ENCODE measurements around the gene RHOBTB3.

RHOBTB3 gene

GRCh38 chr5:95713960-95714710, 17.0 kb upstream of the RHOBTB3 start:
- DNase-seq: no peak

- no peak for DNase-seq
These were observed 15.2 kb upstream of the RHOBTB3 start for GRCh38 chr5:95715799-95716461.

GRCh38 chr5:95717439-95717838, 13.7 kb upstream of the RHOBTB3 start:
- DNase-seq: no peak

- DNase-seq: no peak
These were observed 12.9 kb upstream of the RHOBTB3 start for GRCh38 chr5:95718203-95718602.

GRCh38 chr5:95718738-95719137, 12.4 kb upstream of the RHOBTB3 start:
- DNase-seq: no peak

- no peak for DNase-seq
These were observed 10.9 kb upstream of the RHOBTB3 start for GRCh38 chr5:95720094-95720786.

- DNase-seq: no peak
These were observed 9.4 kb upstream of the RHOBTB3 start for GRCh38 chr5:95721582-95722295.

- no peak for DNase-seq
These were observed 7.3 kb upstream of the RHOBTB3 start for GRCh38 chr5:95723632-95724369.

GRCh38 chr5:95725071-95725820, 5.9 kb upstream of the RHOBTB3 start:
- DNase-seq: no peak

GRCh38 chr5:95725937-95726810, 5.0 kb upstream of the RHOBTB3 start:
- no peak for DNase-seq

GRCh38 chr5:95726811-95727763, 4.0 kb upstream of the RHOBTB3 start:
- DNase-seq: no peak

- DNase-seq: no peak
These were observed 3.4 kb upstream of the RHOBTB3 start for GRCh38 chr5:95727764-95728191.

- no peak for DNase-seq
These were observed 2.5 kb upstream of the RHOBTB3 start for GRCh38 chr5:95728494-95729114.

- DNase-seq: no peak
These were observed 1.8 kb upstream of the RHOBTB3 start for GRCh38 chr5:95729115-95730010.

- no peak for DNase-seq
These were observed 980 bp upstream of the RHOBTB3 start for GRCh38 chr5:95730011-95730700.

- DNase-seq: no peak
These were observed 727 bp downstream of the RHOBTB3 start for GRCh38 chr5:95731571-95732554.

All from activated CD4-positive, CD25-positive, alpha-beta regulatory T cell (primary cell).